Stromal cell of bone marrow (primary cell): Measurements from ENCODE around the gene PHB1.

Experiments used
- DNase-seq: peaks from one replicate; pipeline ENCODE4 v3.0.0-alpha.2; 2012; ENCODE audit warnings: low read depth

The PHB1 gene

DNA sequence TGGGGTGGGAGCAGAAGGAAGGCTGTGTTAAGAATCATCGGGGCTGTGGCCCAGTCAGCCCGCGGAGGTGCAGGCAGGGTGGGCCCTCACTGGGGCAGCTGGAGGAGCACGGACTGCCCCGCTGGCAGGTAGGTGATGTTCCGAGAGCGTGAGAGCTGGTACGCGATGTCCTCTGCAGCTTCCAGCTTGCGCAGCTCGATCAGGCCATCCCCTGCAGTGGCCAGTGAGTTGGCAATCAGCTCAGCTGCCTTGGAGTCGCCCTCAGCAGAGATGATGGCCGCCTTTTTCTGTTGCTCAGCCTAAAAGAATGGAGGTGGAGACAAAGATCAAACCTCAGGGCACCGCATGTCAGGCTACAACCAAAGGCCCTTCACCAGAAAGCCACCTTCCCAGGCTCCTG lies 9.8 kb downstream of the PHB1 start:
- no peak for DNase-seq

DNA sequence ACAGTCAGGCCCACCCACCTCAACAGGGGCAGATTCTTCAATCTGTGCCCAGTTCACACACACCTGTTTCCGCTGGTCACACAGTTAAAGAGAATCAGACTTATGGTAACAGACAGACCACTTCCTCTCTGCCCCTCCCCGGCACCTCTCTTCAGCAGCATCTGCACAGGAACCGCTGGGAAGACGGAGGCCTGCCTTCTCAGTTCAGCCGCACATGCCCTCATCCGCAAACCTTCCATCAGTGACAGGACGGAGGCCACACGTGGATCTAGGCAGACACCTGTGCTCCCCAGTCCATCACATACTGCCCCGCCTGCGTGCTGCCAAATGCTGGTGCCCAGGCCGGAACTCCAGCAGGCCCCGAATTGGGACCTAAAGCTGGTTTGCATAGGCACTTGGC lies 10.3 kb downstream of the PHB1 start:
- DNase-seq = no peak

DNA sequence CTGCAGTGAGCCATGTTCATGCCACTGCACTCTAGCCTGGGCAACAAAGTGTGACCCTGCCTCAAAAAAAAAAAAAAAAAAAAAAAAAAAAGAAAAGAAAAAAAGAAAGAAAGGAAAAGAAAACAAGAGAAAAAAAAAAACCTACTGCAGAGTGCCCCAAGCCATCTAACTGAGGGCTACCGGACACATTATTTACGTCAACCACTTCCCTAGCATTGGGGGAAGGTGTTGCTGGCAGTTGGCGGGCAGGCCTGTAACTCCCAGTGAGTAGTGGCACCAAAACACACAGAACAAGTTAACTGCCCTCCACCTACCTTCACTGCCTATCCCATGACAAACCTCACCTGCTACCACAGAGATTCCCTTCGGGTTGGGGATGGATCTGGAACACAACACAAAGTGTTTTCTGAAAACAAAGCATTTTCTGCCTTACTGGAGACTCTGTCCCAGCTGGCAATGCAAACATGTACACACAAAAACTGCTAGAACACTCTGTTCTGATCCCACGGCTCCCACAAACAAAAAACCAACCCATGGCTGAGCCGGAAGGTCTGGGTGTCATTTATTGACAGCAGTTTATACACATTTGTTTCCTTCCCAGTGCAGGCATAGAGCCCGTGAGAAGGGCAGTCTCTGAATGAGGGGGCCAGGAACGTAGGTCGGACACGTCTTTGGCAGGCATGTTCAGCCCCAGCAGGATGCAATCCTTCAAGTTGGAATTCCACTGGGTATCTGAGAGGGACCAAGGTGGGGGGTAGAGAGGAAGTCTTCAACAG lies 11.0 kb downstream of the PHB1 start:
- no peak for DNase-seq

DNA sequence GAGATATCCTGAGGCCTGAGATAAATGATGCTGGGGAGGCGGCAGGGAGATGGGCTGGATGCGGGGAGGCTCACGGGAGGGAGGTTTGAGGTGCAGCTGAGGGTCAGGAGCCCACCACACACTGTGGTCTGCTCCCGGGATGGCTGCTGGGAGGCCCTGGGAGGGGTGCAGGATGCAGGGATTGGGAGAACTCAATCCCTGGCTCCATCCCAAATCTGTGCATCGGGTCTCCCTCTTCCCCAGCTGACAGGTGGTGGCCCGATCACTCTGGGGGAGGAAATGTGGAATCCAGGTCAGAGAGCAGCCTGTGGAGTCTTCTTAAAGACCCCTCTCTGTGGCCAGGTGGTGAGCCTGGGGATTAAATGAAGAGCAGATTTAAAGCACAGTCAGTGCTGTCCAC lies 12.0 kb downstream of the PHB1 start:
- no peak for DNase-seq

DNA sequence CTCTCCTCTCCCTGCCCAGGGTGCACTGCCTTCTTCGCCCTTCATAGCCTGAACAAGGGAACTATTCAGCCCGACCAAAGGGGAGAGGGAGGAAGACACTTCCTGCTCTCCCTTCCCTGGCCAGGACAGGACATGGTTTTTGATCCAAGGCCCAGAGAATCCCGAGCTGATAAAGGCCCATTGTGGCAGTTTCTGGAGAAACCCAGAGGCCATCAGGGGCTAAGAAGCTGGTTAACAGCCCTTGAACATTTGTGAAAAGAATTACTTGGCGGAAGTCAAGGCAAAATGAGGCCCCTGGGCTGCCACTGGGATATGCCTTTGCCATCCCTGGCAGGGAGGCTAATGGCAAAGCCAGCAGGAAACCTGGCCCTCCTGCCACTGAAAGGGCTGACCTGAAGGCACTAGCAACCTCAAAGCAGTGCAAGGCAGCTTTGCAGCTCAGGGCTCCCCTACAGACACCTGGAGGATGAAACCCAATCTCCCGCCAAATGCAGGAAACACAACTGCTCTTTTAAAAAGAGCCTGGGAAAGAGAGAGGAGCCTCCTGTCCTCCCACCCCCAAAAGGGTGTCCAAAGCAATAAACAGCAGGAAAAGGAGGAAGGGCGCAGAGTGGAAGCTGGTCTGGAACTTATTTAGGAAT lies 12.6 kb downstream of the PHB1 start:
- DNase-seq = no peak

DNA sequence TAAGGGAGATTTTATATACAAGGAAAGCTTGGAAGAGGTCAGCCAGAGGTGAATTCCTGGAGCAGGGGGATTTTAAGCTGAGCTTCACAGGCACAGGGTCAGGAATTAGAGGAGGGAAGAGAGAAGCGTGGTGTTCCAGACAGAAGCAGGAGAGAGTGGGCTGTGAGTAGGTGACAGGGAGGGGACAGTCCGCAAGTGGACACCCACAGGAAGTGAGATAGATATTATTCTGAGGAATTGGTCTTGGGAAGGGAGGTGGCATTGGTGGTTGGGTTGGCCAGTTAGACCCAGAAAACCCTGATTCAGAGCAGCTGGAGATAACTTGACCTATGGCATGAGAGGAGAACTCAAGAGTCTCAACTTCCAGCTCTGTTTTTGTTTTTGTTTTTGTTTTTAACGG lies 14.7 kb downstream of the PHB1 start:
- DNase-seq = no peak

DNA sequence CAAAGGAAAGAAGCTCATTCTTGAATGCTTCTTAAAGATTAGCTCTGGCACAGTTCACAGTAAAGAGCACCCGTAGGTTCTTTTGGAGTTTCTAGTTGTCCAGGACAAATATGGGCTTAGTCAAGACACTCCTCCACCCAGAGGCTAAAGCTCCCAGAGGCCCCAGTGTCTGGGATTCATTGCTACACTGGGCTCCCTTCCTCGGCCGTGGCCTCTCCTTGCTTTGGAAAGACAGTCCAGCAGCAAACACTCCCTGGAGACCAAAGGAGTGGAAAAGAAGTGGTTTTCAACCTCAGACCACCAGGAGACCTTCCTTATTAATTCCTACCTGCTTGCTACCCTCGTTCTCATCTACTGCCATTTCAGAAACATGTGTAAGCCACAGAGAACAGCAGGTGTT lies 17.1 kb downstream of the PHB1 start:
- no peak for DNase-seq

DNA sequence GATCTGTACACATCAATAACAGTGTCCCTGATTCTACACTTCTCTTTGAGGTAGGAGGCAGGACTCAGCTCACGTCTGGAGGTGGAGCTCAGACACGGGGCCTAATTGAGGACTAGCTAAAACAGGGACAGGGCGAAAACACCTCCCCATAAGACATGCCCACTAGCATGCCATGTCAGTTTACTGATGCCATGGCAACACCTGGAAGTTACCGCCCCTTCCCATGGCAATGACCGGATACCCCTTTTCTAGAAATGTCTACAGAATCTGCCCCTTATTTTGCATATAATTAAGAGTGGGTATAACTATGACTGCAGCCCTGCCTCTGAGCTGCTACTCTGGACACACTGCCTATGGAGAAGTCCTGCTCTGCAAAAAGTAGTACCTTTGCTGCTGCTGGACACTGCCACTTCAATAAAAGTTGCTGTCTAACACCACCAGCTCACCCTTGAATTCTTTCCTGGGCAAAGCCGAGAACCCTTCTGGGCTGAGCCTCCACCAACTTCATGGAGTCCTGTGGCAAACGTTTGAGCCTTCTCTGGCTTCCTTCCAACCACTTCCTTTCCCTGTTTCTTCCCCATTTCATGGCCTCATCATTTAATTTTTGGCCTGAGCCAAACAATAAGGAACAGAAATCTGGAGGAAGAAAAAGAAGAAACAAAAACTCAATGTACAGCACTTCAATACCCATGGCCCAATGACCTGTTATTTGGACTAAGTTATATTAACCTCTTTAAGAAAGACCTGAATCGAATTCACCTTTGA lies 21.0 kb downstream of the PHB1 start:
- no peak for DNase-seq

DNA sequence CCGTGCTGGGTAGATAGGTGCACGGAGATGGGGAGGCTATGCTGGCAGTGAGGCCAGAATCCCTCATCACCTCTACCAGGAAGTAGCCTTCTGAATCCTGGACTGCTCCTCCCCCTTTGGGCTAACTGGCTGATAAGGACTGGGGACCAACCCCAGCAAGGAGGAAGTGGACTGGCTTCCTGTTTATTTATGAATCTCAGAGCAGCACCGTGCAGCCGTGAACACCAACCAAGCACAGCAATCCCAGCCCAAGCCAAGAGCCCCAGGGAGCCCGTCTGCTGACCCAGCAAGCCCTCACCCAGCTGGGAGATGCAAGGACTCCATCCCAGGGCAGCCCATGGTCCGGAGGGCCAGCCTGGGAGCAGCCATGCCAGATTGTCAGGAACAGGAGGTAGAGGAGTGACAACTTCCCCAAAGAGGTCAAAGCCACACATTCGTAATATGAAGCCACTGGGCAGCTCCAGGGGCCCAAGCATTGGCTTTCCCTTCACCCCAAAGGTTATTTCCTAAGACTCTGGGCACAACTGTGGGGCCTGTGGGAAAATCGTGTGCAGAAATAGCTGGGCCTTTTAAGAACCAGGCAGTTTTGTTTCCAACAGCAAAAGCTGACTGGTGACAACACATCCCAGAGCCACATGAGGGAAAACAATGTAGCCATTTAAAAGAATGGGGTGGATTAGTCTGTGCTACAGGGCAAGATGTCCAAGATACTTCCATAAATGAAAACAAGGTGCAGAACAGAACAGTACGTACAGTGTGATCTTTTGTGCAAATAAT lies 23.9 kb downstream of the PHB1 start:
- no peak for DNase-seq

DNA sequence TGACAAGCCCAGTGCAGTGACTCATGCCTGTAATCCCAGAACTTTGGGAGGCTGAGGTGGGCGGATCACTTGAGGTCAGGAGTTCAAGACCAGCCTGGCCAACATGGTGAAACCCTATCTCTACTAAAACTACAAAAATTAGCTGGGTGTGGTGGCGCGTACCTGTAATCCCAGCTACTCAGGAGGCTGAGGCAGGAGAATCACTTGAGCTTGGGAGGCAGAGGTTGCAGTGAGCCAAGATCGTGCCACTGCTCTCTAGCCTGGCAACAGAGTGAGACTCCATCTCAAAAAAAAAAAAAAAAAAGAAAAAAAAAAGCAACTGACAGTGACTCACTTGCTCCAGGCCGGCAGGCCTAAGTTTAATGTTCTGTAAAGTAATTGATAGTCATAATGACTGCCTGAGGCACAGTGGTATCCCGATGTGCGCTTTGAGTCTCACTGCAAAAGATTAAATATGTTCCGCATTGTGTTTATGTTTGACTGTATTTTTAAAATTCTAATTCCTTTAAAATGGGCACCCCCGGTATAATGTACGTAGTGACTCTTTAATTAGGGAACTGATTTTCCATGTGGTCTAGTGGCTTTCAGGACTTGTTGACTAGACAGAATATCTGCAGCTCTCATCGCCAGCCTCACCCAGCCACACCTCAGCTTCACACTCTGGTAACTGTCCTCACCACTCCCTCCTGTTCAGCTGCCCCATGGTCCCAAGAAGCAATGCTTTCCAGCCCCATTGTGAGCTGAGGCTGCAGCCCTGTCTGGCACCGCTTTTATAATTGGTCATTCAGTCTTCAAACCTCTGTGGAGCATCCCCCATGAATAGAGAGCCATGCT lies 25.0 kb downstream of the PHB1 start:
- peak; percentile 33 for DNase-seq

DNA sequence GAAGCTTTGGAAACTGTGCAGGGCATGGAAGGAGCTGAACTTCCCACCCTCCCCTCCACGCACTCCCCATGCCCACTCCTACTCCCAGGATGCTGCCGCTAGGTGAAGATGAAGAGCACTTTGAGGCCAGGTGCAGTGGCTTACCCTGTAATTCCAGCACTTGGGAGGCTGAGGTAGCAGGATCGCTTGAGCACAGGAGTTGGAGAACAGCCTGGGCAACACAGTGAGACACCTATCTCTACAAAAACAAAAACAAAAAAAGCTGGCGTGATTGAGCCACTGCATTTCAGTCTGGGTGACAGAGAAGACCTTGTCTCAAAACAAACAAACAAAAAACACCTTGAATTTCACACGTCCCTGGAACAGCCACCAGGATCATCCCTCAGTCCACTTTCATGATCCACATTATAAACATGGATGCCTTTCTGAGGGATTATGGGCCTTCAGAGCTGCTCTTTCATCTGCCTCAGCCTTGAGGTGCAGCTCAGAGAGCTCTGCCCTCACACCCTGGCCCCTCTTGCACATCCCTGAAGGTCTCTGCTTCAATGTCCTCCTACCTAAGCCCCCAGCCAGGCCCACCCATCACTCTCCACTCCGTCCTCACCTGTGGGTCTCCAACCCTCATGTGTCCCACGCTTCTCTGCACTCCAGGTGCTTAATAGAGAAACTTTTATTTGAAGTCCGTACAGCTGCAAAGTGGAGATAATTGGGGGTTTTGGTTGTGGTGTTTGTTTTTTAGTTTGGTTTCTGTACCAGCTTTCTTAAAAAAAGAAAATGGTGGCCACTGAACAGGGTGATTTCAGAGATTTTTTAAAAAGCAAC lies 25.8 kb downstream of the PHB1 start:
- DNase-seq = peak; percentile 18

DNA sequence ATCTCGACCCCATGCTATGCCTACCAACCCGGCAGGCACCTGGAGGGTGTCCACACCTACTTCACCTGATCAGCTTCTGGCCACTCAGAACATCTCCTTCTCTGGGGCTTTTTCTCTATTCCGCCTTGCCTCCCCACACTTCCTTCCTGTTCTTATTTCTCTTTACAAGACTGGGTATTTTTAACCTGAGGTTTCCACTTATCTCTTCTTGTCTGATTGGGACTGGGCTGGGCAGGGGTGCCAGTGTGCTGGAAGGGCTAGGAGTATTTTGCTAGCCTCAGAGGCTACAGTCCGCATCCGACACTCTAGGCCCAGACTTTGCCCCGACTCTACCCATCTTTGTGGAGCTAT lies 26.4 kb downstream of the PHB1 start:
- DNase-seq = no peak

DNA sequence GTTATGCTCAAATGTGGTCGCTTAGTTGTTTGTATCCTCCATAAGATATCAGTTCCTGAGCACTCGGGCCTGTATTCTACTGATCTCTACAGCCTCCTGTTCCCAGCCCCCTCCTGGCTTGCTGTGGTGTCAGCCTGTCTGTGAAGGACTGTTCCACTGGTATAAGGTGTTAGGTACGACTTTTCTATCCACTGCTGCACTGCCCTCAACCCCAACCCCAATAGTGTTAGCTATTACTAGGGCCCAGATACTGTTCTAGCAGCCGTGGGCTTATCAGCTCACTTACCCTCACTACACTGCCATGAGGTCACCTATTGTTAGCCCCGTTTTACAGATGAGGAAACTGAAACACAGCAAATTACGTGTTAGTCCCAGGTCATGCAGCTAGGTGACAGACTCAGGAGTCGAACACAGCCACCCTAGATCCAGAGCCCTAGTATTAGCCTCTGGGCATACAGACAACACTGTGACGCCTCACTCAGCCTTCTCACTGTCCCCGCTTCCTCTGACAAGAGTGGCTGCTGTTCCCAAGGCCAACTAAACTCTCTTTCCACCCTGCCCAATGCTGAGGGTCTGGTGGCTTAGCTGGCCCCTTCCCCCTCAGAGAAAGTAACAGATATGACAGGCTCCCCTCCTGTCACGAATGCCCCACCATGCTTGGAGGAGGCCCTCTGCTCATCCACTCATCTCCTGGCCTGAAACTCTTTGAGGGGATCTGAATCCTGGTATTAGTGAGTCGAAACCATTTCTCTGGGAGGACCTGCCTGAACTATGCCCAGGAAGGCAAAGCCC lies 27.0 kb downstream of the PHB1 start:
- no peak for DNase-seq

DNA sequence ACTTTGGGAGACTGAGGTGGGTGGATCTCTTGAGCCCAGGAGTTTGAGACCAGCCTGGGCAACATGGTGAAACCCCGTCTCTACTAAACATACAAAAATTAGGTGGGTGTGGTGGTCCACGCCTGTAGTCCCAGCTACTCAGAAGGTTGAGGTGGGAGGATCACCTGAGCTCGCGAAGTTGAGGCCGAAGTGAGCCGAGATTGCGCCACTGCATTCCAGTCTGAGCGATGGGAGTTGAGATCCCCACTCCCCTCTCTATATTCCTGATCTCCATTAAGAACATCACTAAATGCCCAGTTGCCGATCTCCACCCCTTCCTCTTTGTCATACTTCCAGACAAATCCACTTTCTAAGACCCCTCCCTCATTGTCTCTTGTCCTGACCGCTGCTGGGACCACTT lies 28.3 kb downstream of the PHB1 start:
- no peak for DNase-seq

DNA sequence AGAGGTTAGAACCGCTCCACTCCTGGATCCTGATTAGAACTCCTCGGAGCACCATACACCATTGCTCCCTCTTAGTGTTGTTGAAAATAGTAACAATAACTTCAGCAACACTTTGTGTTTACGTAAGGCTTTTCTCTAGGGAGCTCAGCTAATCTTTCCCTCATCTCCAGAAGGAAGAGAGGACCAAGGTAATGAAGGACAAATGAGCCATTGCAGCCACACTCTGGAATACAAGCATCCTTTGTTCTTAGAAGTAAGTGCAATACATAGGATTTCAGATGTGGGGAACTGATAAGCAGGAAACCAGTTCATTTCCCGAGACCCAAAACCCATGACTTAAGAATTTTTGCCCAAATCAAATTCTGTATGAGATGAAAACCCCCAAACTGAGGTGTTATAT lies 29.7 kb downstream of the PHB1 start:
- no peak for DNase-seq

DNA sequence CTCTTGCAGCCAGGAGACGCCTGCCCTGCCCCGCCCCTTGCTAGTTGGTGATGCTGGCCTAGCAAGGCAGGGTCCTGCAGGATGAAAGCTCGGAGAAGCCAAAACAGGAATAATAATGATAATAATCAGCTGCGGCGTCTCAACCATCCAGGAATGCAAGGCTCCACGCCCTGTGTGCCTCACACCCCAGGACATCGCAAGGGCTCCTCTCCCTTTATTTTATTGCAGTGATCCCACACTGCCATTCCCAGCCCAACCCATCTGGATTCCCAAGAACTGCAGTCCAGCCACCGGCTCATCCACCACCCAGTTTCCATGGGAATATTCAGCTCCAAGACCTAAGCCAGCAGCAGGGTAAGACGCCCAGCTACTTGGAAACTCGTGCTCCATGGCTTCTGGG lies 31.6 kb downstream of the PHB1 start:
- no peak for DNase-seq

DNA sequence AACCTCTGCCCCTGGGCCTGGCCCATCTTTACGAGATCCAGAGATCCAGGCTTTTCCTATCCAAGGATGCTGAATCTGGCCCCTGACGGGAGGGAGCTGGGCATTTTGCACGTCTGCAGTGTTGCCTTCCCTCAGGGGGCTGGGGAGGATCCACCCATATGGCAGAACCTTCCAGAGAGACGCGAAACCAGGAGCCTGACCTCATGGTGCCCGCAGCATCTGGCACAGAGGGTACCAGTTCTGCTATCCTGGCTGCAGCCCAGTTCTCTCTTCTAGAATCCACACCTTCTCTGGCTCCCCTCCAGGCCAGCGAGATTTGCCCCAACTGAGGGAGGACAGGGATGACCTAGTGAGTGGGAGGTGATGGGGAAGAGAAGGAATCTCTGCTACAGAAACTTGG lies 32.1 kb downstream of the PHB1 start:
- DNase-seq = no peak

DNA sequence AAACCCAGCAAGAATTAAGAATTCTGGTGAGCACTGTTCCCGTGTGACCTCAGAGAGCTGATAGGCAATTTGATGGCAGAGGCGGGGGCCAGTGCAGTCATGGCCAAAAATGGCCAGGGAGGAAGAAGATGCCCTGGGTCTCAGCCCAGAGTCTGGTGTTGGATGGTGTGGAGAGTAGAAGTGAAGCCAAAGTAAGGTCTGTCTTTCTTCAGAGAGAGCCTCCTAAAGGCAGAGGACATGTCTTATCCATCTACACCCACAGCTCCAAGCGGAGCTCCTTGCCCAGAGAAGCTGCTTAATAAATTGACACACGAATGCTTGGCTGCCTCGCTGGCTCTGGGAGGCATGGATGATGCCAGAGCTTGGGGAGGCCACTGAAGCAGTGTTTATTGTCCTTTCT lies 32.9 kb downstream of the PHB1 start:
- no peak for DNase-seq

DNA sequence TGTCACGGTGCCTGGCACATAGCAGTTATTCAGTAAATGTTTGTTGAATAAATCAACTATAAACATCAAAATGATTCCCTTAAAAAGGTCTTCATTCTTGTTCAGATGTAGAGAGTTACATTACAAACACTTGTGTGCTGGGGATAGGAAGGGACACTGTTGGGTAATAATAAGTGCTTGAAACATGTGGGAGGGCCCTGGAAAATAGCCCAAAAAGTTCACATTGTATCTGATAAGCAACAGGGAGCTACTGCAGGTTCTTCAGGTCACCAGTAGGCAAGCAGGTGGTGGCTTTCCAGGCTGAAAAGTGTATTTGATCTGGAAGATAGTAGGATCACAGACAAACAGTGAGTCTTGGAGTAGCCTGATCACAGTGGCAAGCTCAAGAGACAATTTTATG lies 33.6 kb downstream of the PHB1 start:
- DNase-seq = no peak

DNA sequence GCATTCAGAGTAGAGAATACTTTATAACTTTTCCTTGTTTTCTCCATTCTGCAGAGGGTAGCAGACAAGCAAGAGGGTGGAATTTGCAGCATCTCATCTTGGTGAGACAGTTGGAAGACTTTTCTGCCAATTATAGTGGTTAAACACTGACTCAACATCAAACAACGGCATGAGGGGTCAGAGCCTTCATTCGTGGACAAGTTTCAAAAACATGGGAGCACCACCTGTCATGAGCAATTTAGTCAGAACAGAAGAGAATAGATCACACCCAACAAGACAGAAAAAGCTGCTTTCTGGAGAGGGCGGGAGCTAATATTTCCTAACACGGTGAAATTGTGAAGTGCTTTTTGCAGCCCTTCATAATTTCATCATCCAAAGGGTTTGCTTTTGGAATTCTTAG lies 34.8 kb downstream of the PHB1 start:
- no peak for DNase-seq
